GM19240 (cell line): ENCODE data around the gene SLC12A8.

Experiments
- DNase-seq: peaks from one replicate; pipeline ENCODE4 v3.0.0; 2011; ENCODE audit warnings: low spot score; ENCODE audit not compliant: insufficient read length

The SLC12A8 gene

DNA sequence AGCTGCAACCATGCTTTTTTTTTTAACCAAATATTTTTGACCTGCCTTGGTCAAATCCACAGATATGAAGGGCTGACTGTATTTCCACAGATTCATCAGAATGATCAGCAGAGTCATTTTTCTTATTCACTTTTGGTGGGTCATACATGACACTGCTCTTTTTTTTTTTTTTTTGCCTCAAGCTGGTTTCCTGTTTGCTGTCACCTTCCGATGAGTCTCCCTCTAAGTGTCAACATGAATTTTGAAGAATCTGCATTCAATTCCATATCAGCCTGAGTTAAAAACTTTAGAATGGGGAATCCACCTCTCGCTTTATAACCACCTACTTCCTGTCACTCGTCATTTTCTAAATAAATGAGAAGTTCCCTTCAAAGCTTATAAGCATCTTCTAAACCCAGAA is 2.2 kb upstream of the SLC12A8 start:
- no peak for DNase-seq

DNA sequence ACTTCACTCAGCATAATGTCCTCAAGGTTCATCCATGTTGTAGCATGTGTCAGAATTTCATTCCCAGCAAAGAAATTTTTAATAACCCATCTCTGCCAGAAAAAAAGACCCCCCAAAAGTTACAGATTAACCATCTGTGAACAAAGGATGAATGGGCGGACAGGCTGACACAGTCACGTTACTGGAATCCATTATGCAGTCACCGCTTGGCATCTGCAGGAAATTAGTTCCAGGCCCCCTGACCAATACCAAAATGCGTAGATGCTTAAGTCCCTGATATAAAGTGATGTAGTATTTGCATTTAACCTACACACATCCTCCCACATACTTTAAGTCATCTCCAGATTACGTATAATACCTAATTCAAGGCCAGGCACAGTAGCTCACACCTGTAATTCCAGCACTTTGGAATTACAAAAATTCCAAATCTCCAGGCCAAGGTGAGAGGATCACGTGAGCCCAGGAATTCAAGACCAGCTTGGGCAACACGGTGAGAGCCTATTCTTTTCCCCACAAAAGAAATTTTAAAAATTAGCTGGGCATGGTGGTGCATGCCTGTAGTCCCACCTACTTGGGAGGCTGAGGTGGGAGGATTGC is 1.5 kb upstream of the SLC12A8 start:
- no peak for DNase-seq

DNA sequence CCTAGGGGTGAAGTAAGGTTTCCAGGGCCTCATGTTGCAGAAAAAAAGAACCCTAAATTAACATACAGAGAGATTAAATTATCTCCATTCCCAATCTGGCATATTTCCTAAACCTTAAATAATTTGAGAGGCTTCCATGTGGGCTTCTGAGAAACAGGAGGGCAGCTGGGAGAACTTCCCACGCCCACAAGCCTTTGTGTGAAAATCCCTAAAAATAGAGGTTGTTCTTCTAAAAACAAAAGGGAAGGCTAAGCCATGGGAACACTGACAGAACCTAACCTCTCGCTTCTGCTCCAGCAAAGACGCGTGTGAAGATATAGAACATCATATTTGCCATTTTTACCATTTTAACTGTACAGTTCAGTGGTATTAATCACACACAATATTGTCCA is 812 bp upstream of the SLC12A8 start:
- no peak for DNase-seq

DNA sequence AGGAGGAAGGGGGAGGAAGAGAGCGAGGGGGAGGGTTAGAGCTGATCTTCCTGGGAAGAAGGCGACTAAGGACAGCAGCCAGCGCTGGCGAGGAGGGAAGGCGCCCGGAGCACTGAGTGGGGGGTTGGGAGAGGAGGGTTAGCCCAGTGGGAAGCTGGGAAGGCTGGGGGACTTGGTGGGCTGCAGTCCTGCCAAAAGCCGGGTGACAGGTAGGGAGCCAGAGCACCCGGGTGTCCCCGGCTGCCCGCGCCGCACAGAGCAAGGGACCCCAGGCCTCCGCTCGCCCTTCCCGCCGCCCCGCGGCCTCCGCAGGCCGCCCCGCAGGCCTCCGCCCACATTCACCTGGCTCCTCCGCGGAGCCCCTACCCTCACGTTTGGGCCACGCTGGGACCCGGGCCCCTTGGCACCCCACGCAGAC is 448 bp downstream of the SLC12A8 start:
- no peak for DNase-seq

GRCh38 chr3:125211523-125212090 is 941 bp downstream of the SLC12A8 start:
- DNase-seq: no peak

- no peak for DNase-seq
Observed at GRCh38 chr3:125207949-125208568, 4.5 kb downstream of the SLC12A8 start.

GRCh38 chr3:125207507-125207906 is 5.0 kb downstream of the SLC12A8 start:
- DNase-seq: no peak

GRCh38 chr3:125206934-125207333 is 5.6 kb downstream of the SLC12A8 start:
- no peak for DNase-seq

DNA sequence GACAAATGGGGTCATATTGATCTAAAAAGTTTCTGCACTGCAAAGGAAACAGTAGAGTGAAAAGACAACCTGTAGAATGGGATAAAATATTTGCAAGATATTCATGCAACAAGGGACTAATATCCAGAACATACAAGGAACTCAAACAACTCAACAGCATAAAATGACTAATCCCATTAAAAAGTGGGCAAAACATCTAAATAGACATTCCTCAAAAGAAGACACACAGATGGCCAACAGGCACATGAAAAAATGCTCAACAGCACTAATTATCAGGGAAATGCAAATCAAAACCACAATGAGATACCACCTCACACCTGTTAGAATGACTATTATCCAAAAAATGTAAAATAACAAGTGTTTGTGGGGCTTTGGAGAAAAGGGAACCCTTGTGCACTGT is 8.8 kb downstream of the SLC12A8 start:
- DNase-seq: no peak

- DNase-seq: no peak
Observed at GRCh38 chr3:125202197-125202596, 10.4 kb downstream of the SLC12A8 start.

GRCh38 chr3:125200731-125201139 is 11.8 kb downstream of the SLC12A8 start:
- DNase-seq: no peak

- no peak for DNase-seq
Observed at GRCh38 chr3:125194849-125195601, 17.5 kb downstream of the SLC12A8 start.

- DNase-seq: no peak
Observed at GRCh38 chr3:125194061-125194848, 18.3 kb downstream of the SLC12A8 start.

GRCh38 chr3:125192190-125193035 is 20.1 kb downstream of the SLC12A8 start:
- DNase-seq: no peak

- DNase-seq: no peak
Observed at GRCh38 chr3:125191730-125192129, 20.8 kb downstream of the SLC12A8 start.

DNA sequence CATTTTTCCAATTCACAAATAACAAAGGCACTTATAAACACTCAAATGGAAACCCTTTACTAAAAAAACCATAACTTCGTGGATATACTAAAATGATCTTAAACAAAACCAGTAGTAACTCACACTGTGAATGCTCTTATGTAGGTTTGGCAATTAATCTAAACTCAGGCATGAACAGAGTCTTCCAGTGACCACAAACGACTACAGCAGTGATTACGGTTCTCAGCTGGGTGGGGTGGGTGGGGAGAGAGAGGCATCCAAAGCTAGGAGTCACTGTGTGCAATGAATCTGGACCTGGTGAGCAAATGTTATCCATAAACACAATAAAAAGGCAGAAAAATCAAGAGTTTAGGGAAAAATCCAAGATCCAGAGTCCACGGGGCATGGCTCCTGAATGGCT is 21.3 kb downstream of the SLC12A8 start:
- DNase-seq: no peak

GRCh38 chr3:125190786-125191185 is 21.8 kb downstream of the SLC12A8 start:
- no peak for DNase-seq

- DNase-seq: no peak
Observed at GRCh38 chr3:125189378-125190165, 23.0 kb downstream of the SLC12A8 start.

DNA sequence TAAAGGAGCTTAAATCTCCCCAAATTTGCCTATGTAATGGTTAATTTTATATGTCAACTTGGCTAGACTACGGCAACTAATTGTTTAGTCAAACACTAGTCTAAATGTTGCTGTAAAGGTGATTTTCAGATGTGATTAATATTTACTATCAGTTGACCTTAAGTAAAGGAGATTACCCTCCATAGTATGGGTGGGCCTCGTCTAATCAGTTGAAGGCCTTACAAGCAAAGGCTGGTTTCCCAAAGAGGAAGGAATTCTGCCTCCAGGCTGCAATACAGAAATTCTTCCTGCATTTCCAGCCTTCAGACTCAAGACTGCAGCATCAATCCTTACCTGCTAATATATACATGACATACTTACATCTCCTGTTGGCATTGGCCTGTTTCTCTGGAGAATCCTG is 23.6 kb downstream of the SLC12A8 start:
- DNase-seq: no peak

DNA sequence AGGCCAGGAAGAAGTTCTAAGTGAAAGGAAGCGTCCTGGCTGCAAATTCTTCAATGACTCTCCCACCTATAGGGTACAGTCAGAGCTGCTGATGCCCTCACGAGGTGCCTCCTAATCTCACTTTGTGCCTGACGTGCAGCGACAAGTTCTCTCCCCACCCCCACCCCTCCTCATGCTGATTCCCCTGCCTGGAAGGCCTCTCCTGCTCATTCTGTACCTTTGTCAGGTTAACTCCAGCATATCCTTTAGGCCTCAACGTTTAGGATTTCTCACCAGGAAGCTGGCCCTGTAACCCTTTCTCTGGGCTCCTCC is 25.0 kb downstream of the SLC12A8 start:
- no peak for DNase-seq
